ENCODE measurements around the gene RFESD. TPM values are rescaled to one million over a fixed set of nuclear protein-coding genes. Genes with fewer than 3 reads are reported as not detected.

The RFESD gene
- total RNA-seq, 1 experiment from 2014 or later: 2.2 TPM

DNA sequence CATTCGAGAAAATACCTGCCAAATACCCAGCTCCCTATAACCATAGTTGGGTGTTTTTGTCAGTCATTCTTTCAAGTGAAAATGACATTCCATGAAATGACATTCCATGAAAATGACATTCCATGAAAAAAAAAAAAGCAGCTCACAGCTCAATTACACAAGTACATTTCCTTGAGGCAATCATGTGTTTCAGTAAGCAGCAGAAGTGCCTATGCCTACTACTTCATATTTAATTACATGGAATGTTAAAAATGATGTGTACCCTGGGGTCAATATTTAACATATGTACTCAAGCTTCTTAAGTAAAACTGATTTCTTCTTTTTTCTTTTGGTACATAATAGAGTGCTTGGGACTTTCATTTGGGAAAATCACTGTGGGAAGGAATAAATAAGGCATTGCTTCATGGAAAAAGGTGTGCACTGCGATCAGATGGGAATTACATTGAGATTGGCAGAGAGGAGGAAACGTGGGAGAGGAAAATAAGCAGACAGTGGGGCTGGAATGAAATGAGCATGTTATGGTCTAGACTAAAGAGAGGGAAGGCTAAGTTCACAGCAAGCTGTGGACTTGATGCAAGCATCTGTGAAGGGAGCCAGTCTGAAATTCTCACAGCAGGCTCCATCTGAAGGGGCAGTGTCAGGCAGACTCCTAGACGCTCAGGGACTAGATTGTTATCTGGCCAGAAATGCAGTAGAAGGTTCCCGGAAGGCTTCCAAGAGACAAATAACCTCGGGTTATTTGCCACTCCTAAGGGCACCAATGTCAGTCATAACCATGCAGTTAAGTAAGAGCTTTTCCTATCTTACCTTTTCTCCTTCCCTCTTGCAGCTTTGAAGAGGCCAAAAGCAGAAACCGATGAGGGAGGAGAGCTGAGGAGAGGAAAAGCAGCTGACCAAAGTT, 51.5 kb downstream of the RFESD start:
- DNase-seq (ENCODE audit: low read depth, low spot score) (no peak), ATAC-seq (peak; percentile 92)
- H3K4me1 ChIP-seq (ENCODE audit: control insufficient read depth, insufficient read depth, low read length): peaks cover 20% of the 10 kb centered on the region; the same call in 1 of the 2 replicates
- H3K36me3 ChIP-seq (ENCODE audit: control insufficient read depth, insufficient read depth, low read length): no peaks in the 10 kb centered on the region
- peak overlapping the region in 1 of 2 experiments; percentile 24; a peak in 2 of 4 replicates for H3K4me3 ChIP-seq (ENCODE audit: low read depth in 2 of 2, low read length in 2 of 2)
- BruUV-seq (replicated peaks): no TSS peak
- in situ Hi-C loops (cut with HindIII; ENCODE audit: low pct_unique_long_range_greater_than_20kb, low sequenced_read_pairs): no loop called here
- ChIA-PET POLR2A (interaction anchor here (0.6 to 0.9 kb wide), 2 partner anchors 32 to 34 kb away, joined by 3 to 4 read pairs; no protein-coding TSS in a partner anchor), CTCF (interaction anchor here (1.0 kb wide), 1 partner anchor 51 kb away, joined by 3 read pairs; the partner anchor contains the start of gene RFESD)
- no peaks in the 10 kb centered on the region for H3K27me3 ChIP-seq (ENCODE audit: control insufficient read depth, insufficient read depth, low read length)
- intact Hi-C loops (cut with micrococcal nuclease; ENCODE audit: unreplicated experiment): no loop called here
- H3K27ac ChIP-seq (ENCODE audit: low read length): peak overlapping the region; percentile 61
- no peaks in the 10 kb centered on the region for H3K9me3 ChIP-seq (ENCODE audit: control insufficient read depth, insufficient read depth, low read depth, low read length)
- TF ChIP-seq SIN3A (IDR thresholded peaks at IDR 0.05; ENCODE audit: borderline replicate concordance, insufficient read depth, low read depth, low read length): no peak
- TF ChIP-seq TCF7L2 (IDR thresholded peaks at IDR 0.05; ENCODE audit: low read depth, low read length): no peak
- TF ChIP-seq, protein P1, sequence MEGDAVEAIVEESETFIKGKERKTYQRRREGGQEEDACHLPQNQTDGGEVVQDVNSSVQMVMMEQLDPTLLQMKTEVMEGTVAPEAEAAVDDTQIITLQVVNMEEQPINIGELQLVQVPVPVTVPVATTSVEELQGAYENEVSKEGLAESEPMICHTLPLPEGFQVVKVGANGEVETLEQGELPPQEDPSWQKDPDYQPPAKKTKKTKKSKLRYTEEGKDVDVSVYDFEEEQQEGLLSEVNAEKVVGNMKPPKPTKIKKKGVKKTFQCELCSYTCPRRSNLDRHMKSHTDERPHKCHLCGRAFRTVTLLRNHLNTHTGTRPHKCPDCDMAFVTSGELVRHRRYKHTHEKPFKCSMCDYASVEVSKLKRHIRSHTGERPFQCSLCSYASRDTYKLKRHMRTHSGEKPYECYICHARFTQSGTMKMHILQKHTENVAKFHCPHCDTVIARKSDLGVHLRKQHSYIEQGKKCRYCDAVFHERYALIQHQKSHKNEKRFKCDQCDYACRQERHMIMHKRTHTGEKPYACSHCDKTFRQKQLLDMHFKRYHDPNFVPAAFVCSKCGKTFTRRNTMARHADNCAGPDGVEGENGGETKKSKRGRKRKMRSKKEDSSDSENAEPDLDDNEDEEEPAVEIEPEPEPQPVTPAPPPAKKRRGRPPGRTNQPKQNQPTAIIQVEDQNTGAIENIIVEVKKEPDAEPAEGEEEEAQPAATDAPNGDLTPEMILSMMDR (IDR thresholded peaks at IDR 0.05): no peak
- TF ChIP-seq, protein P2, sequence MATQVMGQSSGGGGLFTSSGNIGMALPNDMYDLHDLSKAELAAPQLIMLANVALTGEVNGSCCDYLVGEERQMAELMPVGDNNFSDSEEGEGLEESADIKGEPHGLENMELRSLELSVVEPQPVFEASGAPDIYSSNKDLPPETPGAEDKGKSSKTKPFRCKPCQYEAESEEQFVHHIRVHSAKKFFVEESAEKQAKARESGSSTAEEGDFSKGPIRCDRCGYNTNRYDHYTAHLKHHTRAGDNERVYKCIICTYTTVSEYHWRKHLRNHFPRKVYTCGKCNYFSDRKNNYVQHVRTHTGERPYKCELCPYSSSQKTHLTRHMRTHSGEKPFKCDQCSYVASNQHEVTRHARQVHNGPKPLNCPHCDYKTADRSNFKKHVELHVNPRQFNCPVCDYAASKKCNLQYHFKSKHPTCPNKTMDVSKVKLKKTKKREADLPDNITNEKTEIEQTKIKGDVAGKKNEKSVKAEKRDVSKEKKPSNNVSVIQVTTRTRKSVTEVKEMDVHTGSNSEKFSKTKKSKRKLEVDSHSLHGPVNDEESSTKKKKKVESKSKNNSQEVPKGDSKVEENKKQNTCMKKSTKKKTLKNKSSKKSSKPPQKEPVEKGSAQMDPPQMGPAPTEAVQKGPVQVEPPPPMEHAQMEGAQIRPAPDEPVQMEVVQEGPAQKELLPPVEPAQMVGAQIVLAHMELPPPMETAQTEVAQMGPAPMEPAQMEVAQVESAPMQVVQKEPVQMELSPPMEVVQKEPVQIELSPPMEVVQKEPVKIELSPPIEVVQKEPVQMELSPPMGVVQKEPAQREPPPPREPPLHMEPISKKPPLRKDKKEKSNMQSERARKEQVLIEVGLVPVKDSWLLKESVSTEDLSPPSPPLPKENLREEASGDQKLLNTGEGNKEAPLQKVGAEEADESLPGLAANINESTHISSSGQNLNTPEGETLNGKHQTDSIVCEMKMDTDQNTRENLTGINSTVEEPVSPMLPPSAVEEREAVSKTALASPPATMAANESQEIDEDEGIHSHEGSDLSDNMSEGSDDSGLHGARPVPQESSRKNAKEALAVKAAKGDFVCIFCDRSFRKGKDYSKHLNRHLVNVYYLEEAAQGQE (IDR thresholded peaks at IDR 0.05; ENCODE audit: insufficient read depth in 1 of 2, low read depth in 2 of 2, low read length in 1 of 2): no peak
- no peak for TF ChIP-seq POLR2AphosphoS5 (IDR thresholded peaks at IDR 0.05; ENCODE audit: low read depth, low read length)

DNA sequence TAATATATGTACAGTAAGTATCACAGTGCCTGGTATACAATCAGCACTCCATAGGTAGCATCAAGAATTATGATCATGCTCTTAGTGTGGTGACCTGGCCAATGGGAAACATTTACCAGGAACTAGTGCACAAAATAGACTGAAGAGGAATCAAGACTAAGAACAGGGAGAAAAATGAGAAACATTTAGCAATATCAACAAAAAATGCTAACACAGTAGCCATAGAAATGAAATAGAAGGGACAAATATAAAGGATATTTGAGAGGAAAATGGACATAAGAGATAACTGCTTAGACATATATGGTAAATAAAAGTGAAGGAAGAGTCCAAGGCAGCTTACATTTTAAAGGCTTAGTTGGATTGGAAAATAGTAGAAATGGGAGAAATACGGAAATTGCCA, 52.8 kb downstream of the RFESD start:
- no peak overlapping the region for H3K4me3 ChIP-seq (ENCODE audit: low read depth in 2 of 2, low read length in 2 of 2)
- no peaks in the 10 kb centered on the region for H3K9me3 ChIP-seq (ENCODE audit: control insufficient read depth, insufficient read depth, low read depth, low read length)
- peaks cover 20% of the 10 kb centered on the region; the same call in 1 of the 2 replicates for H3K4me1 ChIP-seq (ENCODE audit: control insufficient read depth, insufficient read depth, low read length)
- ChIA-PET POLR2A (interaction anchor here (0.7 kb wide), 1 partner anchor 237 kb away, joined by 4 read pairs; no protein-coding TSS in a partner anchor), CTCF (no interaction called here)
- TF ChIP-seq, protein P2 (IDR thresholded peaks at IDR 0.05; ENCODE audit: insufficient read depth in 1 of 2, low read depth in 2 of 2, low read length in 1 of 2): no peak
- TF ChIP-seq POLR2AphosphoS5 (IDR thresholded peaks at IDR 0.05; ENCODE audit: low read depth, low read length) (no peak), TCF7L2 (IDR thresholded peaks at IDR 0.05; ENCODE audit: low read depth, low read length) (no peak), SIN3A (IDR thresholded peaks at IDR 0.05; ENCODE audit: borderline replicate concordance, insufficient read depth, low read depth, low read length) (no peak)
- TF ChIP-seq, protein P1 (IDR thresholded peaks at IDR 0.05): no peak
- peak overlapping the region; percentile 12; the same call in 1 of the 2 replicates for H3K27ac ChIP-seq (ENCODE audit: low read length)
- no TSS peak for BruUV-seq (replicated peaks)
- ATAC-seq (no peak), DNase-seq (ENCODE audit: low read depth, low spot score) (no peak)
- no peaks in the 10 kb centered on the region for H3K27me3 ChIP-seq (ENCODE audit: control insufficient read depth, insufficient read depth, low read length)
- in situ Hi-C loops (cut with HindIII; ENCODE audit: low pct_unique_long_range_greater_than_20kb, low sequenced_read_pairs): no loop called here
- no peaks in the 10 kb centered on the region for H3K36me3 ChIP-seq (ENCODE audit: control insufficient read depth, insufficient read depth, low read length)
- intact Hi-C loops (cut with micrococcal nuclease; ENCODE audit: unreplicated experiment): no loop called here

Data from Panc1 (cell line).